Neutrophil (primary cell): ENCODE results near the gene CLDN8.

ENCODE experiments used
- H3K27ac ChIP-seq: fragments of 200-600 bp; sonication (generic); 2 replicates; pipeline ENCODE4 v1.5.1; 2016; ENCODE audit warnings: mild to moderate bottlenecking, moderate library complexity
- H3K27me3 ChIP-seq: fragments of 200-600 bp; sonication (generic); 2 replicates; pipeline ENCODE4 v1.6.0; 2016; ENCODE audit warnings: mild to moderate bottlenecking
- H3K36me3 ChIP-seq: fragments of 200-600 bp; sonication (generic); 2 replicates; pipeline ENCODE4 v1.5.1; 2017
- H3K4me1 ChIP-seq, 2 experiments: fragments of 200-600 bp in 1 of 2; sonication (generic) in 1 of 2; 1 replicate in 1 of 2; 2 replicates in 1 of 2; pipeline versions ENCODE4 v1.5.1 to v1.6.1; 2013 to 2016; ENCODE audit warnings: low read depth in 1 of 2, low read length in 1 of 2, mild to moderate bottlenecking in 1 of 2, moderate library complexity in 1 of 2; ENCODE audit not compliant: control insufficient read depth in 1 of 2, insufficient read depth in 1 of 2
- H3K4me3 ChIP-seq, 2 experiments: fragments of 200-600 bp in 1 of 2; sonication (generic) in 1 of 2; 1 replicate in 1 of 2; 2 replicates in 1 of 2; pipeline ENCODE4 v1.5.1; 2013 to 2016; ENCODE audit warnings: low read depth in 1 of 2, low read length in 1 of 2, mild to moderate bottlenecking in 1 of 2, moderate library complexity in 1 of 2
- H3K9me3 ChIP-seq: fragments of 200-600 bp; sonication (generic); 2 replicates; pipeline ENCODE4 v1.5.1; 2016
- CTCF ChIP-seq: fragments of 200-600 bp; sonication (generic); IDR thresholded peaks from 2 replicates; pipeline ENCODE4 v1.5.1; 2016; ENCODE audit warnings: antibody characterized with exemption

Gene CLDN8

GRCh38 chr21:30216041-30216723, at the start of gene CLDN8:
CLDN8 (minus strand) TSS chr21:30216097; CDS start chr21:30215925, 172 bp downstream.
- H3K4me3 ChIP-seq = no peak within 1 kb of the TSS
- H3K36me3 ChIP-seq = no peaks in the 10 kb centered on the region
- no peaks in the 10 kb centered on the region for H3K9me3 ChIP-seq
- H3K27ac ChIP-seq = no peak within 1 kb of the TSS
- TF ChIP-seq CTCF = no peak
- H3K27me3 ChIP-seq = no peaks in the 10 kb centered on the region
- H3K4me1 ChIP-seq = no peaks in the 10 kb centered on the region

DNA sequence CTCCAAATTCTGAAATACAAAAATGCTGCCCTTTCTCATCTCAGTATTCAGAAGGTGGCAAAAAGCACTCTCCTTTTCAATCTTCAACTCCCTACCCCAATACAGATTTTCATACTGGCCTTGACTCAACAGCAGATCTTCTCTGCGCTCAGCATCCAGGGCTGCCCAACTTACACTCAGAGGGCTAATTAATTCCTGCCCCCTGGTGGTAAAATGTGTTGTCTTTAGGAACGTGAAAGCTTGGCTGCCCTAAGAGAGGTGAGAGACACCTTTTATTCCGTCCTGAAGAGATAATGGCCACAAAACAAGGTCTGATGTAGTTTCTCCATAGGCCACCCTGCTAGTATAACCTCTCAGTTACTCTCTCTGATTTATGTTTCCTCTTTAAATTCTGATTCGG, 41.9 kb upstream of the CLDN8 start:
- no peaks in the 10 kb centered on the region for H3K27me3 ChIP-seq
- no peak overlapping the region for H3K27ac ChIP-seq
- H3K4me3 ChIP-seq = no peak overlapping the region
- TF ChIP-seq CTCF = no peak
- no peaks in the 10 kb centered on the region for H3K4me1 ChIP-seq
- H3K36me3 ChIP-seq = no peaks in the 10 kb centered on the region
- no peaks in the 10 kb centered on the region for H3K9me3 ChIP-seq

DNA sequence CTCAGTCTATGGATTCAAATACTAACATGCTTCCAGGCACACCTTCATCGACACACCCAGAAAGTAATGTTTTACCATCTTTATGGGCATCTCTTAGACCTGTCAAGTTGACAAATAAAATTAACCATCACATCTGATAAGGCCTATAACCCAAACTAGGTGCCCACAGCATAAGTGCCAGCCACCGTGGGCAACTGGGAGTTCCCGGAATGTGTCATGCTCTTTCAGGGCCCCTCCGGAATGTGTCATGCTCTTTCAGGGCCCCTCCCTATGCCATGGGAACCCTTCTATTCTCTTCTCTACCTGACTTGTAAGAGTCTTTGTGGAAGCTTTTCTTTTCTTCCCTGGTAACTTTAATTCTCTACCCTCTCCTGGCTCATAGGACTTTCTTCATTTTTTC, 40.2 kb upstream of the CLDN8 start:
- no peaks in the 10 kb centered on the region for H3K36me3 ChIP-seq
- TF ChIP-seq CTCF = no peak
- no peak overlapping the region for H3K27ac ChIP-seq
- H3K9me3 ChIP-seq = no peaks in the 10 kb centered on the region
- no peaks in the 10 kb centered on the region for H3K4me1 ChIP-seq
- H3K4me3 ChIP-seq = no peak overlapping the region
- no peaks in the 10 kb centered on the region for H3K27me3 ChIP-seq

DNA sequence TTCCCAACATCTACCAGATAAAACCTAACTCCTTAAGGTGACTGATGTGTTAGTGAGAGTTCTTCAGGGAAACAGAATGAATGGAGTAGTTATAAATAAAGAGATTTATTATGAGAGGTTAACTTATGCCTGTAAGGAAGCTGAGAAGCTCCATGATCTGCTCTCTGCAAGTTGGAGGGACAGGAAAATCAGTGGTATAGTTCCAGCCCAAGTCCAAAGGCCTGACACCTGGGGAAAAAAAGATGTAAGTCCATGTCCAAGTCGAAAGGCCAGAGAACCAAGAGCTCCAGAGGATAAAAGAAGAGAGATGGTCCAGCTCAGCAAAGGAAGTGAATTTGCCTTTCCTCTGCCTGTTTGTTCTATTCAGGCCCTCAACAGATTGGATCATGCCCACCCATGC, 39.8 kb upstream of the CLDN8 start:
- no peaks in the 10 kb centered on the region for H3K9me3 ChIP-seq
- TF ChIP-seq CTCF = no peak
- H3K4me1 ChIP-seq = no peaks in the 10 kb centered on the region
- H3K36me3 ChIP-seq = no peaks in the 10 kb centered on the region
- H3K4me3 ChIP-seq = no peak overlapping the region
- H3K27me3 ChIP-seq = no peaks in the 10 kb centered on the region
- H3K27ac ChIP-seq = no peak overlapping the region

DNA sequence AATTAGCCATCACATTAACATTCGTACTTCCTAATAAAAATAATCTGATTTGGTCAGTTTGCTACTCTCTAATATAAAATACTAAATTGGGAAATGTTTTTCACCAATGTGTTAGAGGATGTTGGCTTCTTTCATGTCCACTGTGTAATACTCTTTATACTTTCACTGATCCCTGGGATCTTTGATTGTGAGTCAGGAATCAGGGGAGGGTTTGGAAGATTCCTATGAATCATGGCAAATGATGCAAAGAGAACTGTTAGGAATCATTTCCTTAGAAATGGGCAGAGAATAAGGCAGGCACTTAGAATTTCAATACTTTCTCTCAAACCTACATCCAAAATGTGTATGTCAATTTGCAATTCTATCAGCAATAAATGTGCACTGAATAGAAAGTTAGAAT, 35.9 kb upstream of the CLDN8 start:
- no peaks in the 10 kb centered on the region for H3K36me3 ChIP-seq
- H3K27me3 ChIP-seq = no peaks in the 10 kb centered on the region
- no peaks in the 10 kb centered on the region for H3K9me3 ChIP-seq
- no peak for TF ChIP-seq CTCF
- H3K4me3 ChIP-seq = no peak overlapping the region
- no peak overlapping the region for H3K27ac ChIP-seq
- no peaks in the 10 kb centered on the region for H3K4me1 ChIP-seq
